Stimulated activated CD4-positive, alpha-beta T cell treated with anti-CD3 and anti-CD28 coated beads, Interleukin-1b, Interleukin-23, amount 100 ng/mL, for 4 hours (primary cell): Measurements from ENCODE around the gene A2M.

ENCODE experiments used
- DNase-seq, 2 donors: peaks; one replicate each; pipeline ENCODE4 v3.0.0-alpha.2; 2020; ENCODE audit warnings: low read depth in 2 of 2

A2M gene

GRCh38 chr12:9039397-9039977 is 76.2 kb downstream of the A2M start:
- no peak for DNase-seq

- DNase-seq: no peak
Measured at GRCh38 chr12:9037431-9037830, 78.3 kb downstream of the A2M start.

- DNase-seq: no peak
Measured at GRCh38 chr12:9036227-9036626, 79.5 kb downstream of the A2M start.

GRCh38 chr12:9034095-9034494 is 81.6 kb downstream of the A2M start:
- DNase-seq: no peak

- DNase-seq: no peak
Measured at GRCh38 chr12:9033265-9033887, 82.3 kb downstream of the A2M start.

GRCh38 chr12:9032202-9032964 is 83.3 kb downstream of the A2M start:
- DNase-seq: no peak

GRCh38 chr12:9030776-9031175 is 84.9 kb downstream of the A2M start:
- DNase-seq: no peak

- no peak for DNase-seq
Measured at GRCh38 chr12:9027161-9028059, 88.3 kb downstream of the A2M start.

- DNase-seq: no peak
Measured at GRCh38 chr12:9024512-9024911, 91.2 kb downstream of the A2M start.

GRCh38 chr12:9022592-9022991 is 93.1 kb downstream of the A2M start:
- no peak for DNase-seq
